Measurements from ENCODE around the gene ASAP2.
A peak's percentile ranks its signal among the peaks of the same experiment; 100 is the strongest.
"Not testable (repeated sequence)": the region's sequence is repeated elsewhere in the genome, so short reads cannot be mapped to it uniquely, and the experiment has no call there.

Gene ASAP2

GRCh38 chr2:9212661-9213411 lies 6.2 kb downstream of the ASAP2 start:
- no peak for DNase-seq

GRCh38 chr2:9213477-9214051 lies 7.0 kb downstream of the ASAP2 start:
- no peak for DNase-seq

- no peak for DNase-seq
Measured at GRCh38 chr2:9214873-9215272, 8.3 kb downstream of the ASAP2 start.

GRCh38 chr2:9215680-9216079 lies 9.1 kb downstream of the ASAP2 start:
- no peak for DNase-seq

- not testable (repeated sequence) for DNase-seq
Measured at GRCh38 chr2:9216143-9216542, 9.5 kb downstream of the ASAP2 start.

- DNase-seq = no peak
Measured at GRCh38 chr2:9217838-9218770, 11.5 kb downstream of the ASAP2 start.

- DNase-seq = no peak
Measured at GRCh38 chr2:9219027-9219445, 12.4 kb downstream of the ASAP2 start.

- no peak for DNase-seq
Measured at GRCh38 chr2:9220201-9220600, 13.6 kb downstream of the ASAP2 start.

GRCh38 chr2:9221223-9221622 lies 14.6 kb downstream of the ASAP2 start:
- no peak for DNase-seq

GRCh38 chr2:9222239-9222892 lies 15.8 kb downstream of the ASAP2 start:
- DNase-seq = no peak

GRCh38 chr2:9222893-9223287 lies 16.3 kb downstream of the ASAP2 start:
- no peak for DNase-seq

- DNase-seq = no peak
Measured at GRCh38 chr2:9225806-9226205, 19.2 kb downstream of the ASAP2 start.

- DNase-seq = no peak
Measured at GRCh38 chr2:9226458-9227380, 20.1 kb downstream of the ASAP2 start.

GRCh38 chr2:9228088-9228751 lies 21.6 kb downstream of the ASAP2 start:
- no peak for DNase-seq

- DNase-seq = no peak
Measured at GRCh38 chr2:9228781-9229469, 22.3 kb downstream of the ASAP2 start.

- no peak for DNase-seq
Measured at GRCh38 chr2:9229470-9229820, 22.8 kb downstream of the ASAP2 start.

- DNase-seq = no peak
Measured at GRCh38 chr2:9230051-9230802, 23.6 kb downstream of the ASAP2 start.

- peak; percentile 32 for DNase-seq
Measured at GRCh38 chr2:9230881-9231280, 24.3 kb downstream of the ASAP2 start.

- DNase-seq = peak; percentile 29
Measured at GRCh38 chr2:9231291-9232165, 24.9 kb downstream of the ASAP2 start.

Measured in GDM1 (cell line).